A673 (cell line): Measurements from ENCODE around the gene ENAM. TPM values are rescaled to one million over a fixed set of nuclear protein-coding genes. Genes with fewer than 3 reads are reported as not detected.

Experiments used
- BruUV-seq: library from RNA; stranded (reverse); fragments of 400-500 nt; replicated peaks from 2 replicates; lab custom pipeline; 2021; lab: Mats Ljungman, UMichigan
- CTCF ChIA-PET: fragments of 300-600 bp; sonication (Branson Sonifier 250); formaldehyde crosslinking; loops from one replicate; lab custom pipeline; 2022; ENCODE audit warnings: antibody characterized with exemption; lab: Charles Lee
- POLR2A ChIA-PET: fragments of 300-600 bp; sonication (Branson Sonifier 250); formaldehyde crosslinking; loops from one replicate; lab custom pipeline; 2022; ENCODE audit warnings: antibody characterized with exemption; ENCODE audit not compliant: low non-redundant PET; lab: Charles Lee
- DNase-seq: peaks from one replicate; pipeline ENCODE4 v3.0.0-alpha.2; 2015; ENCODE audit warnings: low spot score
- H3K27ac ChIP-seq: fragments of 200-600 bp; sonication (generic); 2 replicates; pipeline ENCODE4 v1.5.1; 2016; ENCODE audit warnings: mixed run types, low read depth, mild to moderate bottlenecking, mixed read lengths, antibody characterized with exemption, low read length; ENCODE audit not compliant: poor library complexity, severe bottlenecking
- H3K27me3 ChIP-seq: fragments of 200-600 bp; sonication (generic); replicated peaks from 2 replicates; pipeline ENCODE4 v1.6.1; 2017; ENCODE audit warnings: mixed run types, low read depth, mild to moderate bottlenecking, mixed read lengths, antibody characterized with exemption, low read length; ENCODE audit not compliant: insufficient read depth, poor library complexity
- H3K36me3 ChIP-seq: fragments of 200-600 bp; sonication (generic); 2 replicates; pipeline ENCODE4 v1.6.1; 2016; ENCODE audit warnings: mixed run types, mild to moderate bottlenecking, mixed read lengths, antibody characterized with exemption, low read length; ENCODE audit not compliant: insufficient read depth, poor library complexity, severe bottlenecking
- H3K4me1 ChIP-seq: fragments of 200-600 bp; sonication (generic); 2 replicates; pipeline ENCODE4 v1.6.1; 2017; ENCODE audit warnings: mixed run types, mild to moderate bottlenecking, mixed read lengths, antibody characterized with exemption, low read length; ENCODE audit not compliant: insufficient read depth, poor library complexity, severe bottlenecking
- H3K4me3 ChIP-seq: fragments of 200-600 bp; sonication (generic); 2 replicates; pipeline ENCODE4 v1.5.1; 2016; ENCODE audit warnings: low read depth, mixed run types, mild to moderate bottlenecking, mixed read lengths, low read length; ENCODE audit not compliant: poor library complexity, severe bottlenecking
- H3K9me3 ChIP-seq: fragments of 200-600 bp; sonication (generic); 2 replicates; pipeline ENCODE4 v1.6.1; 2016; ENCODE audit warnings: mixed run types, low read depth, mild to moderate bottlenecking, mixed read lengths, antibody characterized with exemption, low read length; ENCODE audit not compliant: poor library complexity, severe bottlenecking
- EZH2 ChIP-seq: fragments of 200-600 bp; sonication (generic); IDR thresholded peaks from 2 replicates; pipeline ENCODE4 v1.6.1; 2017; ENCODE audit warnings: borderline replicate concordance, low read depth, mild to moderate bottlenecking, mixed read lengths, antibody characterized with exemption, low read length; ENCODE audit not compliant: poor library complexity, severe bottlenecking
- intact Hi-C: fragments of 100-400 bp; cut with micrococcal nuclease; formaldehyde crosslinking; loops from one replicate; pipeline ENCODE4 v1.10.0; 2022; ENCODE audit not compliant: unreplicated experiment
- total RNA-seq: library from RNA; stranded (reverse); gene quantifications from 2 replicates; pipeline ENCODE4 v1.2.3, GENCODE V29; 2021
- TF ChIP-seq, protein P1 (sequence below): fragments of 300-800, 200-600 bp; sonication (generic); conservative IDR thresholded peaks from 2 replicates; pipeline ENCODE4 v1.5.1; 2017; ENCODE audit warnings: low read depth, mild to moderate bottlenecking, antibody characterized with exemption, low read length, moderate library complexity, mixed read lengths

ENAM gene
- total RNA-seq, 1 experiment from 2014 or later: not detected

DNA sequence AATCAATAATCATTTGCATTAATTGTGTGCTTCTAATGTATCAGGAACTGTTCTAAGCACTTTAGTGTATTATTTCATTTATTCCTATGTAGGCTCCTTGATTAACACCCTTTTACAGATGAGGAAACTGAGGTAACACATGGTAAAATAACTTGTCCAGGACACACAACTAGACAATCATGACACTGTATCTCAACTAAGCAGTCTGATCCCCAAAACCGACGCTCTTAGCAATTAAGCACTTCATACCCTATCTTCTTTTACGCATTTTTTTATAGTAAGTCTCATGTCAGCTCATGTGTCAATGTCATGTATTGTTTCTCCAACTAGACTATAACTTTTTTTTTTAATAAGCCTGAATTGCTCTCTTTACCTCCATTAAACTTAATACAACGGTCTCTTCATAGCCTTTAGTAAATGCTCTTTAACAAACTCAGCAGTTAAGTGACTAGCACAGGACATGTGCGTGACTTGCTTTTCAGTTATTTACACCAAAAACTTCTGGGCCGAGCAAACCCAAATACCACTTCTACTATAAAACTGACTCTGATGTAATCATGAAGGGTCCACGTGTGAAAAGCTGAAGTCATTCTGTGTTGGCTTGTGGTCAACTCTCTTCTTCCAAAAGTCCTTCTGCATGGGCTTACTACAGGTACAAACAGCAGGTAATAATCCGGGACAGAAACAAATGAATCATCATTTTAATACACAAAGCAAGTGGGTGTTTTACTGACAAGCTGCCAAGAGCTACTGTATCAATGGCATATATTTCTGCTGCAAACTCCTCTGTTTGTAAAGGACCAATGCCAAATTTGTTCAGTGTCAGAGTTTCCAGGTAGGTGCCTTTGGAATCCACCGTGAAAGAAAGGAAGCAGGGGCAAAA is 44.4 kb upstream of the ENAM start:
- intact Hi-C loops: no loop called here
- ChIA-PET POLR2A (no interaction called here), CTCF (no interaction called here)
- no peaks in the 10 kb centered on the region for H3K9me3 ChIP-seq
- no peaks in the 10 kb centered on the region for H3K4me1 ChIP-seq
- DNase-seq: no peak
- H3K27ac ChIP-seq: no peak overlapping the region
- no peaks in the 10 kb centered on the region for H3K36me3 ChIP-seq
- H3K27me3 ChIP-seq: no peaks in the 10 kb centered on the region
- no peak for TF ChIP-seq EZH2
- TF ChIP-seq, protein P1, sequence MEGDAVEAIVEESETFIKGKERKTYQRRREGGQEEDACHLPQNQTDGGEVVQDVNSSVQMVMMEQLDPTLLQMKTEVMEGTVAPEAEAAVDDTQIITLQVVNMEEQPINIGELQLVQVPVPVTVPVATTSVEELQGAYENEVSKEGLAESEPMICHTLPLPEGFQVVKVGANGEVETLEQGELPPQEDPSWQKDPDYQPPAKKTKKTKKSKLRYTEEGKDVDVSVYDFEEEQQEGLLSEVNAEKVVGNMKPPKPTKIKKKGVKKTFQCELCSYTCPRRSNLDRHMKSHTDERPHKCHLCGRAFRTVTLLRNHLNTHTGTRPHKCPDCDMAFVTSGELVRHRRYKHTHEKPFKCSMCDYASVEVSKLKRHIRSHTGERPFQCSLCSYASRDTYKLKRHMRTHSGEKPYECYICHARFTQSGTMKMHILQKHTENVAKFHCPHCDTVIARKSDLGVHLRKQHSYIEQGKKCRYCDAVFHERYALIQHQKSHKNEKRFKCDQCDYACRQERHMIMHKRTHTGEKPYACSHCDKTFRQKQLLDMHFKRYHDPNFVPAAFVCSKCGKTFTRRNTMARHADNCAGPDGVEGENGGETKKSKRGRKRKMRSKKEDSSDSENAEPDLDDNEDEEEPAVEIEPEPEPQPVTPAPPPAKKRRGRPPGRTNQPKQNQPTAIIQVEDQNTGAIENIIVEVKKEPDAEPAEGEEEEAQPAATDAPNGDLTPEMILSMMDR: no peak
- no TSS peak for BruUV-seq
- H3K4me3 ChIP-seq: no peak overlapping the region

DNA sequence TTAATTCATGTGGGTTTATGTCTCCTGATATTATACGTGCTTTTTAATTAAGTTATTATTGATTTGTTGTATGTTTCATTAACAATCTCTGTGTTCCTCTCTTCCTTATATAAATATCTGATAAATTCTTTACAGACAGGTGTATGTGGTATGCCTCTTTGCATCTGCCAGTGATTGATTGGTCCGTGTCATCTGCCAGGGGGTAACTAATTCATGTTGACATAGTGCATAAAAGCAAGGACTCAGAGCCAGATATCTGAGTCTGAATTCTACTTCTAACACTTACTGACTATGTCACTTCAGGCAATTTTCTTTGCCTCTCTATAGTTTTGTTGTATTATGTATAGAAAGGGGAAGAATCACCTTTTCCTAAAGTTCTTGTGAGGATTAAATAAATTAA is 41.7 kb upstream of the ENAM start:
- H3K36me3 ChIP-seq: no peaks in the 10 kb centered on the region
- no peaks in the 10 kb centered on the region for H3K9me3 ChIP-seq
- POLR2A ChIA-PET: no interaction called here
- CTCF ChIA-PET: no interaction called here
- TF ChIP-seq, protein P1: no peak
- no peak for TF ChIP-seq EZH2
- BruUV-seq: no TSS peak
- no peak overlapping the region for H3K4me3 ChIP-seq
- peaks cover 10% of the 10 kb centered on the region for H3K4me1 ChIP-seq
- DNase-seq: no peak
- H3K27ac ChIP-seq: no peak overlapping the region
- H3K27me3 ChIP-seq: no peaks in the 10 kb centered on the region
- intact Hi-C loops: no loop called here

DNA sequence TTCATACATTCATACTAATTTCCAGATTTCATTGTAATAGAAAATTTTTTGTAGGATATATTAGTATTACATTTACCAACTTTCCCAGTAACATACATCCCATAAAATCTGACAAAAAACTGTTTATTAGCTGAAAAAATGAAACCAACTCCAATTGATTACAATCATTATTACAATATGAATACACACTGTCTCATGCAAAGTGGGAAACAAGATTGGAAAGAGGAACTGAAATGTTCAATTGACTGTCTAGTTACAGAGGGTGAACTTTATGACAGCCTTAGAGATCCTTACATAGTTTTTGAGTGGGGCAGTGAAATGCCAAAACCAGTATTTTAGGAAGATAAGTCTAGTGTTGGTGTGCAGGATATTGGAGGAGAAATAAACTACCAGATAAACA is 38.8 kb upstream of the ENAM start:
- POLR2A ChIA-PET: no interaction called here
- intact Hi-C loops: no loop called here
- Histone ChIP-seq H3K36me3 (no peaks in the 10 kb centered on the region), H3K27me3 (no peaks in the 10 kb centered on the region), H3K4me1 (peaks cover 18% of the 10 kb centered on the region), H3K9me3 (no peaks in the 10 kb centered on the region), H3K4me3 (no peak overlapping the region), H3K27ac (no peak overlapping the region)
- CTCF ChIA-PET: no interaction called here
- BruUV-seq: no TSS peak
- no peak for DNase-seq
- TF ChIP-seq, protein P1: no peak
- no peak for TF ChIP-seq EZH2
